Left ventricle myocardium inferior (tissue), 1 donor: ENCODE results near the gene ANXA2R. TPM values are rescaled to one million over a fixed set of nuclear protein-coding genes. Genes with fewer than 3 reads are reported as not detected.

Experiments used
- DNase-seq: peaks from one replicate; pipeline ENCODE4 v3.0.0-alpha.2; 2020
- H3K27ac ChIP-seq: fragments of 200-600 bp; replicated peaks from 2 replicates; pipeline ENCODE4 v1.8.0; 2021
- H3K27me3 ChIP-seq: fragments of 200-600 bp; 2 replicates; pipeline ENCODE4 v1.8.0; 2021; ENCODE audit warnings: low read depth
- H3K36me3 ChIP-seq: fragments of 200-600 bp; 2 replicates; pipeline ENCODE4 v1.8.0; 2021
- H3K4me1 ChIP-seq: fragments of 200-600 bp; 2 replicates; pipeline ENCODE4 v1.8.0; 2021
- H3K4me3 ChIP-seq: fragments of 200-600 bp; 2 replicates; pipeline ENCODE4 v1.8.0; 2021; ENCODE audit warnings: mild to moderate bottlenecking, moderate library complexity
- H3K9me3 ChIP-seq: fragments of 200-600 bp; replicated peaks from 2 replicates; pipeline ENCODE4 v1.8.0; 2021
- CTCF ChIP-seq: fragments of 200-600 bp; IDR thresholded peaks from 2 replicates; pipeline ENCODE4 v1.8.0; 2021; ENCODE audit warnings: antibody characterized with exemption, mild to moderate bottlenecking, borderline replicate concordance
- intact Hi-C: fragments of 100-400 bp; cut with micrococcal nuclease; formaldehyde crosslinking; loops from one replicate; pipeline ENCODE4 v1.11.0; 2022
- total RNA-seq: library from RNA; stranded (reverse); fragmentation: NEBNext Ultra II Directional; extraction: Animal tissue kit (Norgen Biotek cat#: 25700); gene quantifications from one replicate; pipeline ENCODE4 v1.2.1, GENCODE V29; 2021
- donor health status: DM: no; HTN: yes; CAD: no; lungs with severe emphysema.

ANXA2R gene
- total RNA-seq, 1 donor from 2014 or later, result 0.82 TPM

- intact Hi-C loops, result no loop called here
- peaks cover 43% of the 10 kb centered on the region for H3K4me1 ChIP-seq
- TF ChIP-seq CTCF, result peak; percentile 27
Measured at GRCh38 chr5:43042176-43042625, 2.1 kb upstream of the ANXA2R start.

GRCh38 chr5:43041669-43042175 is 1.6 kb upstream of the ANXA2R start:
- Histone ChIP-seq H3K4me3 (peak overlapping the region; percentile 77), H3K36me3 (no peaks in the 10 kb centered on the region), H3K27ac (peak overlapping the region; percentile 98), H3K27me3 (peaks cover 87% of the 10 kb centered on the region), H3K4me1 (peaks cover 45% of the 10 kb centered on the region), H3K9me3 (no peaks in the 10 kb centered on the region)
- TF ChIP-seq CTCF, result no peak
- DNase-seq, result no peak
- intact Hi-C loops, result no loop called here

More at GRCh38 chr5:43042176-43042625, 2.1 kb upstream of the ANXA2R start:
- Histone ChIP-seq H3K4me3 (peak overlapping the region; percentile 77), H3K27me3 (peaks cover 82% of the 10 kb centered on the region), H3K9me3 (no peaks in the 10 kb centered on the region), H3K36me3 (no peaks in the 10 kb centered on the region), H3K27ac (peak overlapping the region; percentile 98)
- DNase-seq, result peak; percentile 73

GRCh38 chr5:43041110-43041668 is 1.1 kb upstream of the ANXA2R start:
- H3K27me3 ChIP-seq, result peaks cover 90% of the 10 kb centered on the region
- intact Hi-C loops, result no loop called here
- peak overlapping the region; percentile 98 for H3K27ac ChIP-seq
- peaks cover 45% of the 10 kb centered on the region for H3K4me1 ChIP-seq
- H3K36me3 ChIP-seq, result no peaks in the 10 kb centered on the region
- DNase-seq, result peak; percentile 42
- TF ChIP-seq CTCF, result no peak
- H3K9me3 ChIP-seq, result no peaks in the 10 kb centered on the region
- peak overlapping the region; percentile 77 for H3K4me3 ChIP-seq

GRCh38 chr5:43039471-43040286 is 440 bp downstream of the ANXA2R start:
- TF ChIP-seq CTCF, result peak; percentile 21
- Histone ChIP-seq H3K4me1 (peaks cover 49% of the 10 kb centered on the region), H3K36me3 (no peaks in the 10 kb centered on the region), H3K9me3 (no peaks in the 10 kb centered on the region), H3K27me3 (peaks cover 92% of the 10 kb centered on the region), H3K4me3 (peak overlapping the region; percentile 77), H3K27ac (peak overlapping the region; percentile 98)
- peak; percentile 75 for DNase-seq
- intact Hi-C loops, result no loop called here

- Histone ChIP-seq H3K27me3 (peaks cover 92% of the 10 kb centered on the region), H3K9me3 (no peaks in the 10 kb centered on the region), H3K36me3 (no peaks in the 10 kb centered on the region), H3K27ac (peak overlapping the region; percentile 98), H3K4me1 (peaks cover 43% of the 10 kb centered on the region), H3K4me3 (peak overlapping the region; percentile 77)
- no peak for DNase-seq
- intact Hi-C loops, result no loop called here
- no peak for TF ChIP-seq CTCF
Measured at GRCh38 chr5:43039152-43039470, 1.0 kb downstream of the ANXA2R start.
